Measurements from ENCODE around the gene ARHGAP15.

The ARHGAP15 gene

GRCh38 chr2:143559147-143559546, 429.9 kb downstream of the ARHGAP15 start:
- ChIA-PET POLR2A (no interaction called here), CTCF (no interaction called here)
- TF ChIP-seq SP1 (IDR thresholded peaks at IDR 0.05) (no peak), HDGF (IDR thresholded peaks at IDR 0.05; ENCODE audit: borderline replicate concordance) (no peak), L3MBTL2 (conservative IDR thresholded peaks at IDR 0.05) (no peak), CTBP1 (IDR thresholded peaks at IDR 0.05; ENCODE audit: borderline replicate concordance) (no peak), BHLHE40 (IDR thresholded peaks at IDR 0.05; ENCODE audit: borderline replicate concordance) (no peak), FOXK2 (IDR thresholded peaks at IDR 0.05) (no peak), NFRKB (IDR thresholded peaks at IDR 0.05) (no peak)
- DNase-seq (ENCODE audit: extremely low spot score), result no peak

DNA sequence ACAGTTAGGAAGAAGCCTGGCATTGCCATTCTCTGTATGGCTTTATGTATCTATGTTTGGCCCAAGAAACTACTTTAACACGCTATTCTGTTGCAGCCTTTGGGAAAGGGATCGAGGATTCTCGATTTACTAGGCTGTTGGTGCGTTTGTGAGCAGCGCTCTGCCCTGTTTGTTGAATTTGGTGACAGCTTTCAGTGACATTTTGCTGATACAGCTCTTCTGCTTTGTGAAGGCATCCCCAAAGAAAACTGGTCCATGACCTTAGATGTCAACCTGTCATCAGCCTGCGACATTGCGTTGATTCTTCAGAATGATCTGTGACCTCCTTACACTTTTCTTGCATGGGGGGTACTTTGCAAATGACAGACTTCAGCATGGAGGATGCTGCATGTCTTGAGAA, 431.5 kb downstream of the ARHGAP15 start:
- CTCF ChIA-PET, result no interaction called here

DNA sequence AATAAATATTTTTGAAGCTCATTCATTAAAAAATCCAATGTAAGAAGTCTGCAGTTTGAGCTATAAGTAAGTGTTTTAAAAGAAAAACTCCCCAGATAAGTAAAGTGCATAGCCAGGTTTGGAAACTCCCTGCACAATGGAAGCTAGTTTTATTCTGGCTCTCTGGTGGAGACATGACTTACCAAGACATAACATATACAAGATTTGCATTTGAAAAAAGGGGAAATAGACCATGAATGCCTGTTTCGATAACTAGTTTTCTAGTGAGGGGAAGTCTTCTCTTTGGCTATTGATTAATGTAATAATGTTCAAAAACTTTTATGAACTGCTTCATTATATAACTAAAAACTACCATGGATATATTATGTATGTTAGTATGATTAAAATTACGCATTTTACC, 435.2 kb downstream of the ARHGAP15 start:
- CTCF ChIA-PET, result no interaction called here

More for the DNA sequence above, 431.5 kb downstream of the ARHGAP15 start:
- no peak for TF ChIP-seq CTBP1 (IDR thresholded peaks at IDR 0.05; ENCODE audit: borderline replicate concordance)
- TF ChIP-seq NFRKB (IDR thresholded peaks at IDR 0.05), result no peak
- TF ChIP-seq TARDBP (IDR thresholded peaks at IDR 0.05), result no peak
- TF ChIP-seq FOXK2 (IDR thresholded peaks at IDR 0.05), result no peak
- no peak for TF ChIP-seq BHLHE40 (IDR thresholded peaks at IDR 0.05; ENCODE audit: borderline replicate concordance)
- TF ChIP-seq PKNOX1 (IDR thresholded peaks at IDR 0.05), result no peak
- TF ChIP-seq LEF1 (IDR thresholded peaks at IDR 0.05; ENCODE audit: borderline replicate concordance), result no peak
- no peak for TF ChIP-seq L3MBTL2 (conservative IDR thresholded peaks at IDR 0.05)
- TF ChIP-seq SUZ12 (IDR thresholded peaks at IDR 0.05), result no peak
- TF ChIP-seq HDGF (IDR thresholded peaks at IDR 0.05; ENCODE audit: borderline replicate concordance), result no peak
- no peak for TF ChIP-seq ARNT (IDR thresholded peaks at IDR 0.05)
- no peak for TF ChIP-seq SP1 (IDR thresholded peaks at IDR 0.05)
- TF ChIP-seq FOXA1 (IDR thresholded peaks at IDR 0.05), result no peak
- TF ChIP-seq ELF4 (IDR thresholded peaks at IDR 0.05), result no peak
- POLR2A ChIA-PET, result no interaction called here
- no peak for DNase-seq (ENCODE audit: extremely low spot score)

GRCh38 chr2:143571747-143572146, 442.5 kb downstream of the ARHGAP15 start:
- ChIA-PET POLR2A (no interaction called here), CTCF (no interaction called here)
- TF ChIP-seq SP1 (IDR thresholded peaks at IDR 0.05) (no peak), FOXA1 (IDR thresholded peaks at IDR 0.05) (no peak), LEF1 (IDR thresholded peaks at IDR 0.05; ENCODE audit: borderline replicate concordance) (no peak), PKNOX1 (IDR thresholded peaks at IDR 0.05) (no peak), HDGF (IDR thresholded peaks at IDR 0.05; ENCODE audit: borderline replicate concordance) (no peak), FOXK2 (IDR thresholded peaks at IDR 0.05) (no peak), ARNT (IDR thresholded peaks at IDR 0.05) (no peak), ELF4 (IDR thresholded peaks at IDR 0.05) (no peak), BHLHE40 (IDR thresholded peaks at IDR 0.05; ENCODE audit: borderline replicate concordance) (no peak), L3MBTL2 (conservative IDR thresholded peaks at IDR 0.05) (no peak), ZNF384 (IDR thresholded peaks at IDR 0.05) (no peak), FOXM1 (IDR thresholded peaks at IDR 0.05; ENCODE audit: borderline replicate concordance) (no peak), SUZ12 (IDR thresholded peaks at IDR 0.05) (no peak), NFRKB (IDR thresholded peaks at IDR 0.05) (no peak), CTBP1 (IDR thresholded peaks at IDR 0.05; ENCODE audit: borderline replicate concordance) (no peak), TARDBP (IDR thresholded peaks at IDR 0.05) (no peak)
- no peak for DNase-seq (ENCODE audit: extremely low spot score)

More for the DNA sequence above, 435.2 kb downstream of the ARHGAP15 start:
- DNase-seq (ENCODE audit: extremely low spot score), result no peak
- POLR2A ChIA-PET, result no interaction called here
- TF ChIP-seq ARNT (IDR thresholded peaks at IDR 0.05), result no peak
- TF ChIP-seq LEF1 (IDR thresholded peaks at IDR 0.05; ENCODE audit: borderline replicate concordance), result no peak
- no peak for TF ChIP-seq ZNF384 (IDR thresholded peaks at IDR 0.05)
- no peak for TF ChIP-seq CTBP1 (IDR thresholded peaks at IDR 0.05; ENCODE audit: borderline replicate concordance)
- no peak for TF ChIP-seq FOXK2 (IDR thresholded peaks at IDR 0.05)
- no peak for TF ChIP-seq FOXA1 (IDR thresholded peaks at IDR 0.05)
- TF ChIP-seq NFRKB (IDR thresholded peaks at IDR 0.05), result no peak

GRCh38 chr2:143572421-143572820, 443.2 kb downstream of the ARHGAP15 start:
- ChIA-PET CTCF (no interaction called here), POLR2A (no interaction called here)
- no peak for TF ChIP-seq BHLHE40 (IDR thresholded peaks at IDR 0.05; ENCODE audit: borderline replicate concordance)
- no peak for TF ChIP-seq L3MBTL2 (conservative IDR thresholded peaks at IDR 0.05)
- TF ChIP-seq NFRKB (IDR thresholded peaks at IDR 0.05), result no peak
- no peak for TF ChIP-seq TARDBP (IDR thresholded peaks at IDR 0.05)
- TF ChIP-seq SP1 (IDR thresholded peaks at IDR 0.05), result no peak
- TF ChIP-seq FOXA1 (IDR thresholded peaks at IDR 0.05), result no peak
- TF ChIP-seq CTBP1 (IDR thresholded peaks at IDR 0.05; ENCODE audit: borderline replicate concordance), result no peak
- TF ChIP-seq SUZ12 (IDR thresholded peaks at IDR 0.05), result no peak
- TF ChIP-seq ARNT (IDR thresholded peaks at IDR 0.05), result no peak
- TF ChIP-seq LEF1 (IDR thresholded peaks at IDR 0.05; ENCODE audit: borderline replicate concordance), result no peak
- TF ChIP-seq ELF4 (IDR thresholded peaks at IDR 0.05), result no peak
- TF ChIP-seq PKNOX1 (IDR thresholded peaks at IDR 0.05), result no peak
- TF ChIP-seq HDGF (IDR thresholded peaks at IDR 0.05; ENCODE audit: borderline replicate concordance), result no peak
- no peak for TF ChIP-seq ZNF384 (IDR thresholded peaks at IDR 0.05)
- TF ChIP-seq FOXM1 (IDR thresholded peaks at IDR 0.05; ENCODE audit: borderline replicate concordance), result no peak
- TF ChIP-seq FOXK2 (IDR thresholded peaks at IDR 0.05), result no peak
- DNase-seq (ENCODE audit: extremely low spot score), result no peak

GRCh38 chr2:143574069-143574468, 444.9 kb downstream of the ARHGAP15 start:
- ChIA-PET CTCF (no interaction called here), POLR2A (no interaction called here)
- DNase-seq (ENCODE audit: extremely low spot score), result no peak
- TF ChIP-seq L3MBTL2 (conservative IDR thresholded peaks at IDR 0.05) (no peak), PKNOX1 (IDR thresholded peaks at IDR 0.05) (no peak)

Data from HEK293T (cell line).